HCT116 (cell line): ENCODE data around the gene THOC1. TPM values are rescaled to one million over a fixed set of nuclear protein-coding genes. Genes with fewer than 3 reads are reported as not detected.

ENCODE experiments used
- ATAC-seq: fragments of 200-7000 bp; cut with Tn5 transposase; 2 replicates; pipeline ENCODE4 v1.9.1; 2020; ENCODE audit warnings: mild to moderate bottlenecking, moderate library complexity
- BruUV-seq: library from RNA; stranded (reverse); fragments of 400-500 nt; replicated peaks from 2 replicates; lab custom pipeline; 2021; lab: Mats Ljungman, UMichigan
- CTCF ChIA-PET: fragments of 300-600 bp; sonication (Branson Sonifier 250); formaldehyde crosslinking; loops from one replicate; lab custom pipeline; 2021; ENCODE audit warnings: antibody characterized with exemption; lab: Charles Lee
- POLR2A ChIA-PET: fragments of 300-600, 350-600 bp; sonication (Branson Sonifier 250); formaldehyde crosslinking; loops from one replicate; lab custom pipeline; 2021; ENCODE audit warnings: antibody characterized with exemption; lab: Charles Lee
- RAD21 ChIA-PET, 2 experiments: fragments of 300-600 bp; sonication (Branson Sonifier 250); formaldehyde crosslinking; loops; one replicate each; lab custom pipeline; 2023; ENCODE audit warnings: low total read pairs in 2 of 2; ENCODE audit not compliant: uncharacterized antibody in 2 of 2, unreplicated experiment in 2 of 2, low non-redundant PET in 1 of 2; lab: Charles Lee
- DNase-seq: peaks from one replicate; pipeline ENCODE4 v3.0.0-alpha.2; 2010; ENCODE audit warnings: low read depth, low spot score
- H2AFZ ChIP-seq: fragments of 200-600 bp; shearing (Covaris generic), sonication (generic); 2 replicates; pipeline ENCODE4 v1.6.1; 2017; ENCODE audit warnings: low read depth, mixed run types, mixed read lengths, antibody characterized with exemption, low read length; ENCODE audit not compliant: poor library complexity, severe bottlenecking
- H3K27ac ChIP-seq: 2 replicates; pipeline ENCODE4 v1.5.1; 2012; ENCODE audit warnings: low read depth, low read length
- H3K27me3 ChIP-seq: fragments of 200-600 bp; sonication (generic); 2 replicates; pipeline ENCODE4 v1.6.1; 2016; ENCODE audit warnings: mixed run types, low read length, mixed read lengths; ENCODE audit not compliant: insufficient read depth
- H3K36me3 ChIP-seq, 2 experiments: fragments of 200-500 bp in 1 of 2; fragments of 200-600 bp in 1 of 2; sonication (Bioruptor generic) in 1 of 2; sonication (generic) in 1 of 2; 2 replicates each; pipeline versions ENCODE4 v1.5.1 to v1.6.1; 2014 to 2016; ENCODE audit warnings: low read length in 2 of 2, inconsistent platforms in 1 of 2, mixed read lengths in 1 of 2, mixed run types in 1 of 2; ENCODE audit not compliant: insufficient read depth in 2 of 2, control insufficient read depth in 1 of 2
- H3K4me1 ChIP-seq, 2 experiments: fragments of 200-600 bp in 1 of 2; sonication (generic) in 1 of 2; 2 replicates each; pipeline versions ENCODE4 v1.5.1 to v1.6.1; 2012 to 2017; ENCODE audit warnings: low read length in 2 of 2, inconsistent platforms in 1 of 2, mild to moderate bottlenecking in 1 of 2, mixed read lengths in 1 of 2, mixed run types in 1 of 2, moderate library complexity in 1 of 2; ENCODE audit not compliant: insufficient read depth in 2 of 2, control insufficient read depth in 1 of 2
- H3K4me2 ChIP-seq: fragments of 200-600 bp; sonication (generic); 2 replicates; pipeline ENCODE4 v1.6.1; 2017; ENCODE audit warnings: mixed run types, low read length, mixed read lengths
- H3K4me3 ChIP-seq, 2 experiments: fragments of 200-600 bp in 1 of 2; sonication (generic) in 1 of 2; replicated peaks in 1 of 2; 2 replicates each; pipeline ENCODE4 v1.5.1; 2011 to 2016; ENCODE audit warnings: low read length in 2 of 2, control low read depth in 1 of 2, low read depth in 1 of 2, mild to moderate bottlenecking in 1 of 2, mixed read lengths in 1 of 2, mixed run types in 1 of 2
- H3K79me2 ChIP-seq: fragments of 200-600 bp; sonication (generic); 2 replicates; pipeline ENCODE4 v1.6.1; 2017; ENCODE audit warnings: mild to moderate bottlenecking, mixed run types, low read length, moderate library complexity, mixed read lengths; ENCODE audit not compliant: insufficient read depth
- H3K9ac ChIP-seq: fragments of 200-600 bp; sonication (generic); 2 replicates; pipeline ENCODE4 v1.6.1; 2016; ENCODE audit warnings: low read length, mixed read lengths
- H3K9me2 ChIP-seq: fragments of 200-600 bp; sonication (generic), shearing (Covaris generic); 2 replicates; pipeline ENCODE4 v1.6.1; 2017; ENCODE audit warnings: mixed run types, mild to moderate bottlenecking, moderate library complexity; ENCODE audit not compliant: insufficient read depth
- H3K9me3 ChIP-seq, 2 experiments: fragments of 200-500 bp in 1 of 2; fragments of 200-600 bp in 1 of 2; sonication (Bioruptor generic) in 1 of 2; sonication (generic) in 1 of 2; 2 replicates each; pipeline ENCODE4 v1.6.1; 2014 to 2017; ENCODE audit warnings: low read length in 2 of 2, mixed read lengths in 2 of 2, inconsistent platforms in 1 of 2, low read depth in 1 of 2, mild to moderate bottlenecking in 1 of 2, mixed run types in 1 of 2, moderate library complexity in 1 of 2; ENCODE audit not compliant: control insufficient read depth in 1 of 2, insufficient read depth in 1 of 2
- H4K20me1 ChIP-seq: fragments of 200-600 bp; sonication (generic), shearing (Covaris generic); 2 replicates; pipeline ENCODE4 v1.6.1; 2017; ENCODE audit warnings: mixed run types, mild to moderate bottlenecking, moderate library complexity; ENCODE audit not compliant: insufficient read depth
- CBX3 ChIP-seq: IDR thresholded peaks from 2 replicates; pipeline ENCODE4 v1.6.1; 2012; ENCODE audit warnings: low read depth
- ELF1 ChIP-seq: IDR thresholded peaks from 2 replicates; pipeline ENCODE4 v1.6.1; 2012; ENCODE audit warnings: low read depth, borderline replicate concordance
- EZH2phosphoT487 ChIP-seq: fragments of 200-600 bp; IDR thresholded peaks from 2 replicates; pipeline ENCODE4 v1.6.1; 2018; ENCODE audit warnings: antibody characterized with exemption, borderline replicate concordance
- FOSL1 ChIP-seq: IDR thresholded peaks from 2 replicates; pipeline ENCODE4 v1.6.1; 2012; ENCODE audit warnings: low read depth
- POLR2A ChIP-seq: IDR thresholded peaks from 2 replicates; pipeline ENCODE4 v1.7.0; 2011; ENCODE audit warnings: borderline replicate concordance; ENCODE audit not compliant: insufficient read depth, insufficient read length; ENCODE audit errors: extremely low read depth
- POLR2AphosphoS5 ChIP-seq: IDR thresholded peaks from 2 replicates; pipeline ENCODE4 v1.6.1; 2011; ENCODE audit warnings: mild to moderate bottlenecking, low read depth, low read length, moderate library complexity
- RAD21 ChIP-seq: IDR thresholded peaks from 2 replicates; pipeline ENCODE4 v1.6.1; 2012; ENCODE audit warnings: low read depth, mild to moderate bottlenecking
- SP1 ChIP-seq: IDR thresholded peaks from 2 replicates; pipeline ENCODE4 v1.6.1; 2012; ENCODE audit warnings: low read depth
- SRF ChIP-seq: IDR thresholded peaks from 2 replicates; pipeline ENCODE4 v1.6.1; 2012; ENCODE audit warnings: low read depth
- TCF7L2 ChIP-seq: IDR thresholded peaks from 2 replicates; pipeline ENCODE4 v1.7.0; 2011; ENCODE audit warnings: borderline replicate concordance, inconsistent platforms; ENCODE audit not compliant: insufficient read depth, insufficient read length; ENCODE audit errors: extremely low read depth
- ZFX ChIP-seq: fragments of 450-650 bp; IDR thresholded peaks from 2 replicates; pipeline ENCODE4 v1.6.1; 2017
- ZNF274 ChIP-seq: fragments of 200-500 bp; sonication (Bioruptor generic); IDR thresholded peaks from 2 replicates; pipeline ENCODE4 v1.6.1; 2014; ENCODE audit warnings: mild to moderate bottlenecking, low read depth, low read length, inconsistent platforms
- intact Hi-C: fragments of 100-400 bp; cut with micrococcal nuclease; formaldehyde crosslinking; loops from 2 replicates; pipeline ENCODE4 v1.10.0; 2022
- total RNA-seq: library from RNA; stranded (reverse); gene quantifications from one replicate; pipeline ENCODE4 v1.2.1, GENCODE V29; 2021; ENCODE audit not compliant: unreplicated experiment
- TF ChIP-seq, protein P1 (sequence below): IDR thresholded peaks from 2 replicates; pipeline ENCODE4 v1.6.1; 2012; ENCODE audit warnings: low read depth
- TF ChIP-seq, protein P2 (sequence below): IDR thresholded peaks from 2 replicates; pipeline ENCODE4 v1.6.1; 2012

Gene THOC1
- total RNA-seq, 1 experiment from 2014 or later = 26.0 TPM

DNA sequence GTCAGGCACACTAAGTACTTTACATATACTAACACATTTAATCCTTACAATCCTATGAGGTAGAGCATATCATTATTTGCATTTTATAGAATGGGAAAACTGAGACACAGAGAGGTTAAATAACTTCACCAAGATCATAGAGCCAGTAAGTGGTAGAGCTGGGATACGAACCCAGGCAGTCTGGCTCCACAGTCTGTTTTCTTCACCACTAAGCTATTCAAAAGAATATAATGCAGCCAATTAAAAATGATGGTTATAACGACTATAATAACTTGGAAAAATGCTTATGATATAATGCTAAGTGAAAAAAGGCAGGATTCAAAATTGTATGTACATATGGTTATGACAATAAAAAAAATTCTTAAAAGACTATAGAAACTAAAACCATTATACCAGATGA, 7.3 kb downstream of the THOC1 start:
- Histone ChIP-seq H2AFZ (no peak overlapping the region), H3K27me3 (no peaks in the 10 kb centered on the region), H3K9me2 (no peaks in the 10 kb centered on the region), H3K27ac (no peak overlapping the region), H3K4me1 (no peaks in the 10 kb centered on the region), H3K9ac (no peak overlapping the region), H3K4me2 (no peak overlapping the region), H4K20me1 (no peaks in the 10 kb centered on the region), H3K4me3 (no peak overlapping the region), H3K36me3 (peaks cover 10% of the 10 kb centered on the region in 2 experiments; a peak in 2 of 4 replicates), H3K79me2 (peaks cover 10% of the 10 kb centered on the region), H3K9me3 (no peaks in the 10 kb centered on the region)
- ChIA-PET CTCF (no interaction called here), RAD21 (no interaction called here), POLR2A (no interaction called here)
- intact Hi-C loops = no loop called here
- ATAC-seq = no peak
- BruUV-seq = no TSS peak
- DNase-seq = no peak
- no peak for TF ChIP-seq ZFX
- no peak for TF ChIP-seq CBX3
- no peak for TF ChIP-seq FOSL1
- no peak for TF ChIP-seq RAD21
- no peak for TF ChIP-seq ZNF274
- TF ChIP-seq SRF = no peak
- no peak for TF ChIP-seq SP1
- no peak for TF ChIP-seq EZH2phosphoT487
- no peak for TF ChIP-seq POLR2A
- TF ChIP-seq, protein P1, sequence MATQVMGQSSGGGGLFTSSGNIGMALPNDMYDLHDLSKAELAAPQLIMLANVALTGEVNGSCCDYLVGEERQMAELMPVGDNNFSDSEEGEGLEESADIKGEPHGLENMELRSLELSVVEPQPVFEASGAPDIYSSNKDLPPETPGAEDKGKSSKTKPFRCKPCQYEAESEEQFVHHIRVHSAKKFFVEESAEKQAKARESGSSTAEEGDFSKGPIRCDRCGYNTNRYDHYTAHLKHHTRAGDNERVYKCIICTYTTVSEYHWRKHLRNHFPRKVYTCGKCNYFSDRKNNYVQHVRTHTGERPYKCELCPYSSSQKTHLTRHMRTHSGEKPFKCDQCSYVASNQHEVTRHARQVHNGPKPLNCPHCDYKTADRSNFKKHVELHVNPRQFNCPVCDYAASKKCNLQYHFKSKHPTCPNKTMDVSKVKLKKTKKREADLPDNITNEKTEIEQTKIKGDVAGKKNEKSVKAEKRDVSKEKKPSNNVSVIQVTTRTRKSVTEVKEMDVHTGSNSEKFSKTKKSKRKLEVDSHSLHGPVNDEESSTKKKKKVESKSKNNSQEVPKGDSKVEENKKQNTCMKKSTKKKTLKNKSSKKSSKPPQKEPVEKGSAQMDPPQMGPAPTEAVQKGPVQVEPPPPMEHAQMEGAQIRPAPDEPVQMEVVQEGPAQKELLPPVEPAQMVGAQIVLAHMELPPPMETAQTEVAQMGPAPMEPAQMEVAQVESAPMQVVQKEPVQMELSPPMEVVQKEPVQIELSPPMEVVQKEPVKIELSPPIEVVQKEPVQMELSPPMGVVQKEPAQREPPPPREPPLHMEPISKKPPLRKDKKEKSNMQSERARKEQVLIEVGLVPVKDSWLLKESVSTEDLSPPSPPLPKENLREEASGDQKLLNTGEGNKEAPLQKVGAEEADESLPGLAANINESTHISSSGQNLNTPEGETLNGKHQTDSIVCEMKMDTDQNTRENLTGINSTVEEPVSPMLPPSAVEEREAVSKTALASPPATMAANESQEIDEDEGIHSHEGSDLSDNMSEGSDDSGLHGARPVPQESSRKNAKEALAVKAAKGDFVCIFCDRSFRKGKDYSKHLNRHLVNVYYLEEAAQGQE = no peak
- TF ChIP-seq POLR2AphosphoS5 = no peak
- no peak for TF ChIP-seq TCF7L2
- no peak for TF ChIP-seq ELF1
- TF ChIP-seq, protein P2, sequence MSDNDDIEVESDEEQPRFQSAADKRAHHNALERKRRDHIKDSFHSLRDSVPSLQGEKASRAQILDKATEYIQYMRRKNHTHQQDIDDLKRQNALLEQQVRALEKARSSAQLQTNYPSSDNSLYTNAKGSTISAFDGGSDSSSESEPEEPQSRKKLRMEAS = no peak
- TF ChIP-seq, all 23 proteins: peak for 0
